Karpas-422 (cell line): ENCODE measurements around the gene CEP162. TPM values are rescaled to one million over a fixed set of nuclear protein-coding genes. Genes with fewer than 3 reads are reported as not detected.
"Not testable (repeated sequence)": the region's sequence is repeated elsewhere in the genome, so short reads cannot be mapped to it uniquely, and the experiment has no call there.

Source experiments
- DNase-seq: peaks from one replicate; pipeline ENCODE4 v3.0.0-alpha.2; 2015
- H2AFZ ChIP-seq: fragments of 200-600 bp; sonication (generic); 2 replicates; pipeline ENCODE4 v1.6.1; 2014; ENCODE audit warnings: antibody characterized with exemption, low read length, mixed read lengths
- H3K27ac ChIP-seq: fragments of 200-600 bp; sonication (generic); 2 replicates; pipeline ENCODE4 v1.5.1; 2014; ENCODE audit warnings: mild to moderate bottlenecking, low read length, moderate library complexity
- H3K27me3 ChIP-seq: fragments of 200-600 bp; sonication (generic); 2 replicates; pipeline ENCODE4 v1.6.1; 2014; ENCODE audit warnings: low read length, mixed read lengths
- H3K36me3 ChIP-seq: fragments of 200-600 bp; sonication (generic); 2 replicates; pipeline ENCODE4 v1.6.1; 2014; ENCODE audit warnings: low read length, mixed read lengths; ENCODE audit not compliant: insufficient read depth
- H3K4me1 ChIP-seq: fragments of 200-600 bp; sonication (generic); 2 replicates; pipeline ENCODE4 v1.6.1; 2014; ENCODE audit warnings: mild to moderate bottlenecking, low read length, mixed read lengths
- H3K4me2 ChIP-seq: fragments of 200-600 bp; sonication (generic); 2 replicates; pipeline ENCODE4 v1.6.1; 2014; ENCODE audit warnings: low read length, low read depth, mild to moderate bottlenecking; ENCODE audit not compliant: poor library complexity, severe bottlenecking
- H3K4me3 ChIP-seq: fragments of 200-600 bp; sonication (generic); 2 replicates; pipeline ENCODE4 v1.5.1; 2014; ENCODE audit warnings: mild to moderate bottlenecking, antibody characterized with exemption, low read length, mixed read lengths
- H3K79me2 ChIP-seq: fragments of 200-600 bp; sonication (generic); 2 replicates; pipeline ENCODE4 v1.6.1; 2014; ENCODE audit warnings: mild to moderate bottlenecking, low read length, mixed read lengths
- H3K9ac ChIP-seq: fragments of 200-600 bp; sonication (generic); 2 replicates; pipeline ENCODE4 v1.6.0; 2014; ENCODE audit warnings: low read length
- H3K9me2 ChIP-seq: fragments of 200-600 bp; sonication (generic), shearing (Covaris generic); replicated peaks from 2 replicates; pipeline ENCODE4 v1.6.0; 2014; ENCODE audit warnings: mild to moderate bottlenecking, low read length, moderate library complexity; ENCODE audit not compliant: insufficient read depth
- H3K9me3 ChIP-seq: fragments of 300-700, 200-600 bp; sonication (generic); 2 replicates; pipeline ENCODE4 v1.6.1; 2014; ENCODE audit warnings: low read length, mixed read lengths
- H4K20me1 ChIP-seq: fragments of 200-600 bp; sonication (generic); 2 replicates; pipeline ENCODE4 v1.6.1; 2014; ENCODE audit warnings: mild to moderate bottlenecking, antibody characterized with exemption, low read length, low read depth; ENCODE audit not compliant: insufficient read depth
- total RNA-seq: library from RNA; depleted of rRNA; stranded (reverse); fragments of >200 nt; shearing (Covaris generic); gene quantifications from 2 replicates; pipeline ENCODE4 v1.2.3, GENCODE V29; 2014; ENCODE audit warnings: low replicate concordance

The CEP162 gene
- total RNA-seq, 1 experiment from 2014 or later = 7.5 TPM

DNA sequence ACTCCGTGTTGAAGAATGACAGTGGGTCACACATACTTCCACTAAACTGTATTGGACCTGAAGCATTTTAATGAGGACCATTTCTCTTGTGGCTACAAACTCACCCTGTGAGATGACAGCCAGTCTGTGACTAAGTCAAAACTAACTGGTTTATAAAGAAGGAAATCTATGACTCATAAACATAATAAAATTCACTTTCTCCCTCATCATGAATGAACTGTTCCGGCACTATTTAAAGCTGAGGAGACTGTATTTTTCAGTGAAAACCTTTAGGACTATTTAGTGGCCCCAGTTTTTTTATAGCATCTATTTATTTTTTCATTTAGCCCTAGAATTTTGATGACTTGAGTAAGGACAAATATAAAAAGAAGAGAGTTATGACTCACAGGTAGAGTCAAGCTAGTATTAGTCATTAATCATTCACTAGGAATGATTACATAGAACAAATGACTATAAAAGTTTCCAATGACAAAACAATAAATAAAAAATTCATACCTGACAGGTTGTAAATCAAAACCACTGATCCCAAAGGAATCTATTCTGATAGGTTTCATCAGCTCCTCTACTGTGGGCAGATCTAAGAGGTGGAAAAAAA, 34.2 kb downstream of the CEP162 start:
- Histone ChIP-seq H3K9ac (no peak overlapping the region), H3K9me3 (no peaks in the 10 kb centered on the region), H3K27ac (no peak overlapping the region), H3K36me3 (peaks cover 28% of the 10 kb centered on the region), H3K27me3 (no peaks in the 10 kb centered on the region), H3K4me1 (no peaks in the 10 kb centered on the region), H3K79me2 (no peaks in the 10 kb centered on the region), H2AFZ (no peak overlapping the region), H4K20me1 (no peaks in the 10 kb centered on the region), H3K9me2 (no peaks in the 10 kb centered on the region), H3K4me3 (no peak overlapping the region), H3K4me2 (no peak overlapping the region)
- no peak for DNase-seq

DNA sequence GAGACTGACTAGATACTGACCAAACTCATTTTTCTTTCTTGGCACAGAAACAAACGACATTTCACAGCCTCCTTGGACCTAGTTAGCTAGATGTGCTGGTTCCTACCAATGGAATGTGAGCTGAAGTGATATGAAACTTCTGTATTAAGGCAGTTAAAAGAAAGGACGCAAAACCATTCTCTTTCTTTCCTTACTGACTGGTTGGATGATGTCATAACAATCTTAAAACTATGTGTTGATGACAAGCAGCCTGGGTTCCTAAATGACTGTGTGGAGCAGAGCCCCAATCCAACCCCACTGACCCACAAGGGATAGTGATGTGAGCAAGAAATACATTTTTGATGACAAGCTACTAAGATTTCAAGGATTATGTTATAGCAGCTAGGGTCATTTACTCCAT, 35.6 kb downstream of the CEP162 start:
- DNase-seq = no peak
- no peak overlapping the region for H3K4me3 ChIP-seq
- no peaks in the 10 kb centered on the region for H3K79me2 ChIP-seq
- H4K20me1 ChIP-seq = no peaks in the 10 kb centered on the region
- H3K36me3 ChIP-seq = peaks cover 28% of the 10 kb centered on the region
- H3K27ac ChIP-seq = no peak overlapping the region
- H3K9ac ChIP-seq = no peak overlapping the region
- no peaks in the 10 kb centered on the region for H3K9me2 ChIP-seq
- no peaks in the 10 kb centered on the region for H3K27me3 ChIP-seq
- H2AFZ ChIP-seq = no peak overlapping the region
- H3K4me2 ChIP-seq = no peak overlapping the region
- no peaks in the 10 kb centered on the region for H3K4me1 ChIP-seq
- no peaks in the 10 kb centered on the region for H3K9me3 ChIP-seq

DNA sequence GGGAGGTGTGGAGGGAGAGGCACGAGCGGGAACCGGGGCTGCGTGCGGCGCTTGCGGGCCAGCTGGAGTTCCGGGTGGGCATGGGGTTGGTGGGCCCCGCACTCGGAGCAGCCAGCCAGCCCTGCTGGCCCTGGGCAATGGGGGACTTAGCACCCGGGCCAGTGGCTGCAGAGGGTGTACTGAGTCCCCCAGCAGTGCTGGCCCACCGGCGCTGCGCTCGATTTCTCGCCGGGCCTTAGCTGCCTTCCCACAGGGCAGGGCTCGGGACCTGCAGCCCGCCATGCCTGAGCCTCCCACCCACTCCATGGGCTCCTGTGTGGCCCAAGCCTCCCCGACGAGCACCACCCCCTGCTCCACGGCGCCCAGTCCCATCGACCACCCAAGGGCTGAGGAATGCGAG, 38.1 kb downstream of the CEP162 start:
- H3K9ac ChIP-seq, H3K4me2 ChIP-seq, H3K9me3 ChIP-seq, DNase-seq, H2AFZ ChIP-seq, H3K27ac ChIP-seq, H3K4me1 ChIP-seq, H3K27me3 ChIP-seq, H3K4me3 ChIP-seq, H3K79me2 ChIP-seq, H3K9me2 ChIP-seq, H4K20me1 ChIP-seq: not testable (repeated sequence)
- H3K36me3 ChIP-seq = peaks cover 23% of the 10 kb centered on the region

DNA sequence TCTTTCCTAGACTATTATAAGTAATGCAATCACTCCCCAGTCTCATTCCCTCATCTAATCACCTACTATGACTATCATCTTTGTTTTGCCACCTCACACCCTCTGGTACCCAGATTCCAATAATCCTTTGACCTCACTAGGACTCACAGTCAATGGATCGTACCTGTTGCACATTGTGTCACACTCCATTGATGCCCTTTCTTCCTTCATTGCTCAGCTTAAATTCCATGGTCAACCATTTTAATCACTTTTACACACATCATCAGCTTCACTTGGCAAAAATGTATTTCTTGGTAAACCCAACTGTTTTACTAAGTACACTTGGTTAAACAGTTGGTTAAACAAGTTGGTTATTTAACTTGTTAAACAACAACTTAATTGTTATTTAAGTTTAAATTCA, 44.0 kb downstream of the CEP162 start:
- Histone ChIP-seq H3K4me2 (no peak overlapping the region), H2AFZ (no peak overlapping the region), H3K79me2 (no peaks in the 10 kb centered on the region), H3K9me2 (no peaks in the 10 kb centered on the region), H3K27ac (no peak overlapping the region), H3K9ac (no peak overlapping the region), H3K4me3 (no peak overlapping the region), H3K9me3 (no peaks in the 10 kb centered on the region), H3K4me1 (no peaks in the 10 kb centered on the region), H4K20me1 (no peaks in the 10 kb centered on the region), H3K27me3 (no peaks in the 10 kb centered on the region), H3K36me3 (no peaks in the 10 kb centered on the region; the same call in 1 of the 2 replicates)
- DNase-seq = no peak

DNA sequence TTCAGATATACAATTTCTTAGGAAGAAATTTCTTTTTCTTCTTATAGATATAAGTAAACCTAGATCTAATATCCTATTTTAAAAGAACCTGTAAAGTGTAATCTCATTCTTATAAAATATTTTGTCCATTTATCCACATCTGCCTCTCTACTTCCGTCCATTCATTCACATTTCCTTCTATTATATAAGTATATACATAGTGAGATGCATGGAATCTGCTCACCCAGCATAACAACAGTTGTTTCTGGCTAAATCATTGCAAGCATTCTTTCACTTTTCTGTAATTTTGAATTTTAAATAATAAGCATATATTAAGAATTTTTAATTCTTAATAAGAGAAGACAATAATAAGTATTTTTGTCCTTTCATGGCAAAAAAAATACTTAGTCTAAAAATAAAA, 45.4 kb downstream of the CEP162 start:
- H4K20me1 ChIP-seq = no peaks in the 10 kb centered on the region
- H3K36me3 ChIP-seq = no peaks in the 10 kb centered on the region; the same call in 1 of the 2 replicates
- H3K9me3 ChIP-seq = no peaks in the 10 kb centered on the region
- no peaks in the 10 kb centered on the region for H3K4me1 ChIP-seq
- H3K9me2 ChIP-seq = no peaks in the 10 kb centered on the region
- no peak overlapping the region for H3K4me3 ChIP-seq
- H3K4me2 ChIP-seq = no peak overlapping the region
- H2AFZ ChIP-seq = no peak overlapping the region
- H3K27me3 ChIP-seq = no peaks in the 10 kb centered on the region
- no peak overlapping the region for H3K9ac ChIP-seq
- H3K79me2 ChIP-seq = no peaks in the 10 kb centered on the region
- no peak for DNase-seq
- no peak overlapping the region for H3K27ac ChIP-seq

DNA sequence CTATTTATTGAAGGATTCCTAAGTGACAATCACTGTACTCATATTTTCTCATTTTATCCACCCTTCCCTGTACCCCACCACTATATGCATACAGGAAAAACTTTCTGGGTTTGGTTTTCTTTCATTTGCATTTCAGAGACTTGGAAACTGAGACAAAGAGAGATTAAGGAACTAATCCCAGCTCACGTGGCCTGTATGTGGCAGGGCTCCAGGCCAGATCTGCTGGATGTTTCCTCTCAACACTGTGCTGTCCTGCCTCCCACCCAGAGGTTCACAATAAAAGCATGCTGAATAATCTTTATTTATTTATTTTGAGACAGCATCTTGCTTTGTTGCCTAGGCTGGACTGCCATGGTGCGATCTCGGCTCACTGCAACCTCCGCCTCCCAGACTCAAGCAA, 50.2 kb downstream of the CEP162 start:
- DNase-seq = no peak
- H3K4me1 ChIP-seq = no peaks in the 10 kb centered on the region
- no peak overlapping the region for H3K4me3 ChIP-seq
- no peak overlapping the region for H3K4me2 ChIP-seq
- H3K36me3 ChIP-seq = peaks cover 6% of the 10 kb centered on the region
- H2AFZ ChIP-seq = no peak overlapping the region
- no peak overlapping the region for H3K27ac ChIP-seq
- H3K27me3 ChIP-seq = no peaks in the 10 kb centered on the region
- no peak overlapping the region for H3K9ac ChIP-seq
- no peaks in the 10 kb centered on the region for H3K9me2 ChIP-seq
- no peaks in the 10 kb centered on the region for H3K79me2 ChIP-seq
- H4K20me1 ChIP-seq = no peaks in the 10 kb centered on the region
- 0 out of 2 replicates have a peak, but pooled peaks cover 3% of the 10 kb centered on the region for H3K9me3 ChIP-seq

DNA sequence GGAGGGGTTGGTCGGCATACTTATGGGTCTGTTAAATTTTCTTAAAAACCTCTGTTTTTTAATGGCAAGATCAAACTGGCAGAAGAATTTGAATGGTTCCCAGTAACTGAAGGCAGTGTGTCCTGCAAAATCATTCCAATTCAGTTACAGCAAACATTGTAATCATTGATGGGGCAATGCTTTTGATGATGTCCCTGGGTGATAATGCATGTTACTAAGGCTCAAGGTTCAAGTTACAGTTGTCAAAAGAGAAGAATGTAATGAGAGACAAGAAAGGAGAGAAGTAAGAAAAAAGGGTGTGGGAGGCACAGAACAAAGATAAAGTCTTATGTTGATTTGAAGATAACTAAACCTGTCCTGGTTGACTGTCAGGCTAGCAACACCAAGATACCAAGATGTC, 54.9 kb downstream of the CEP162 start:
- Histone ChIP-seq H3K9me2 (no peaks in the 10 kb centered on the region), H3K79me2 (no peaks in the 10 kb centered on the region), H3K4me3 (no peak overlapping the region), H3K36me3 (peaks cover 6% of the 10 kb centered on the region), H3K27ac (no peak overlapping the region), H3K4me2 (no peak overlapping the region), H4K20me1 (no peaks in the 10 kb centered on the region), H3K27me3 (no peaks in the 10 kb centered on the region), H3K4me1 (peaks cover 13% of the 10 kb centered on the region), H3K9ac (no peak overlapping the region), H2AFZ (no peak overlapping the region), H3K9me3 (0 out of 2 replicates have a peak, but pooled peaks cover 3% of the 10 kb centered on the region)
- no peak for DNase-seq

DNA sequence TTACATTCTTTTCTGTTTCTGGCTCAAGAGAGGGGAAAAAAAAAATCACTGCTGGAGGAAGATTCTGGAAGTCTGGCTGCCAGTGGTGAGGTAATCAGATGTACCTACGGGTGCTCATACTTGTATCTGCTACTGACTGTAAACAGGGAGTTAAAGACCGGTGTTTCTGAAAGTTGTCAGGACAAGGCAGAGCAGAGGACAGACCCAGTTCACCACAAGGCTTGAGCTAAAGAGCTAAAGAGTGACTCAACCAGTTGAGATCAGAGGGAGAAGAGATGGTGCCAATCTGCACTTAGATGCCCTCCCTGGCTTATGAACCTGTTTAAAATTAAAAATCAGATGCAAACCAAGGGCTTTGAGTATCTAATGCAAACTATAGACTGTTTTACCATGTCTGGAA, 55.4 kb downstream of the CEP162 start:
- H3K9ac ChIP-seq = no peak overlapping the region
- H3K79me2 ChIP-seq = no peaks in the 10 kb centered on the region
- H3K9me3 ChIP-seq = 0 out of 2 replicates have a peak, but pooled peaks cover 3% of the 10 kb centered on the region
- no peaks in the 10 kb centered on the region for H3K27me3 ChIP-seq
- peaks cover 13% of the 10 kb centered on the region for H3K4me1 ChIP-seq
- no peak overlapping the region for H2AFZ ChIP-seq
- H3K36me3 ChIP-seq = peaks cover 6% of the 10 kb centered on the region
- H3K4me2 ChIP-seq = no peak overlapping the region
- no peak overlapping the region for H3K27ac ChIP-seq
- no peak for DNase-seq
- H3K9me2 ChIP-seq = no peaks in the 10 kb centered on the region
- H3K4me3 ChIP-seq = no peak overlapping the region
- no peaks in the 10 kb centered on the region for H4K20me1 ChIP-seq
